ENCODE measurements around the gene DISC1.

DISC1 gene

DNA sequence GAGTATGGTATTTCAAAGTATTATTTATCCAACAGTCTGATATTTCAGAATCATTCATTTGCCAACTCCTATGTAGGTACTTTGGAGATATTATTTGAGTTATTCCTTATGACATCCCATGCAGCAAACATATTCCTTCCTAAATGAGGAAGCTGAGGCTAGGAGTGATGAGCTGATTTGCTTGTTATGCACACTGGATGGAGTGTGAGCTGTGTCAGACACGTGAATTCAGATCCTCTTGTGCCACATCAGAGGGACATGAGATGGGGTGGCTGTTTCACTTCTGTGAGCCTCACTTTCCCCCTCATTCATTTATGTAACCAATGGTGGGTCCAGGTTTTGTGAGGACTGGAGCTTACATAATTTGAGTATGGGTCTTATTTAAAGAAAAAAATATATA is 215.9 kb downstream of the DISC1 start:
- in situ Hi-C loops (cut with MboI; ENCODE audit: low sequenced_read_pairs), result no loop called here

GRCh38 chr1:231844986-231845502 is 218.5 kb downstream of the DISC1 start:
- in situ Hi-C loops (cut with MboI; ENCODE audit: low sequenced_read_pairs), result no loop called here

DNA sequence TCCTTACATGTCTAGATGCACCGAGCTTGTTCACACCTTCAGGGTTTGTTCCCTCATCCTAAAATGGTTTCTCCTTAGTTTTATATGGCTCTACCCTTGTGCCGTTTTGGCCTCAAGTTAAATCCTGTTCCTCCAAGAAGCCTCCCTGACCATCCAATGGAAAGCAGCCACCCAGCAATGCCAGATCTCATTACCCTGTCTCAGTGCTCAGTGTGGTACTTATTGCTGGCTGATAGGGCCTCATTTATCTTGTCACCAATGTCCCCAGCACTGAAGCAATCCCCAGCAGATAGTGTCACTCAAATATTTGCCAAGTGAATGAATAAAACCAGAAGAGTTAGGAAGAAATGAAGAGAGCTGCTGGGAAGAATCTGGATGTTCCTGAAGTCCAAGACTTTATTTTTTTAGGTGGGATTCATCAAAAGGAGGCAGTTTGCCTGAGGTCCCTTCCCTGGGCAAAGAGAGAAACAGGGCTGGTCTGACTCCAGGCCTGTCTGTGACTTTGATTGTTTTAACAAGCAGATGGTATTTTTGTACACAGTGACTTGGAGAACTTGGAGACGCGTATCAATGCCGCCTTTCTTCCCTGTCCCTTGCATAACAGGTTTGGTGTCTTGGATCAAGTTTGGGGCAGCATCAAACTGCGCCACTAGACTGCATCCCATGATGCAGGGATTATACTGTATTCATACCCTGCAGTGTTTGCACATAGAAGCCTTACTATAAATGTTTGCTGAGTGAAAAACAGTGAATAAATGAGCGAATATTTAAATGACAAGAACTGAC is 221.2 kb downstream of the DISC1 start:
- in situ Hi-C loops (cut with MboI; ENCODE audit: low sequenced_read_pairs), result no loop called here

GRCh38 chr1:231849981-231850380 is 223.4 kb downstream of the DISC1 start:
- in situ Hi-C loops (cut with MboI; ENCODE audit: low sequenced_read_pairs), result loop anchor here (25.0 kb wide), 2 partner anchors 787 to 1387 kb away; partner anchors contain the start of gene SIPA1L2

DNA sequence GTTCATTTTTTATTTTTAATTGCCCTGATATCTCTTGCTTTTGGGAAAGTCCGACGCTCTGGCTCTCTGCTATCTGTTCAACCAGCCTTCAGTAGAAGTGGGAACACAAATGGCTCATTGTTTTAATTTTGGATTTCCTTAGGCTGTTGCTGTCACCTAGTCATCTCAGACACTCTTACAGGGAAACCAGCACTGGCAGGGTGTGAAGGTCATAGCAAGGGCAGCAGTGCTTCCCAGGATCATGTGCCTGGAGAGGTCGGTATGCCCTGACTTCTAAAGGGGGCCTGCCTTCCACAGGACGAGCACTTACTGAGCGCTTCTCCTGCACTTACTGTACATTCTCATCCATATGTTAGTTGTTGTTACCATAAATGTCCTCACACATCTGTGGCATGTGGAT is 224.2 kb downstream of the DISC1 start:
- in situ Hi-C loops (cut with MboI; ENCODE audit: low sequenced_read_pairs), result loop anchor here (25.0 kb wide), 2 partner anchors 787 to 1387 kb away; partner anchors contain the start of gene SIPA1L2

DNA sequence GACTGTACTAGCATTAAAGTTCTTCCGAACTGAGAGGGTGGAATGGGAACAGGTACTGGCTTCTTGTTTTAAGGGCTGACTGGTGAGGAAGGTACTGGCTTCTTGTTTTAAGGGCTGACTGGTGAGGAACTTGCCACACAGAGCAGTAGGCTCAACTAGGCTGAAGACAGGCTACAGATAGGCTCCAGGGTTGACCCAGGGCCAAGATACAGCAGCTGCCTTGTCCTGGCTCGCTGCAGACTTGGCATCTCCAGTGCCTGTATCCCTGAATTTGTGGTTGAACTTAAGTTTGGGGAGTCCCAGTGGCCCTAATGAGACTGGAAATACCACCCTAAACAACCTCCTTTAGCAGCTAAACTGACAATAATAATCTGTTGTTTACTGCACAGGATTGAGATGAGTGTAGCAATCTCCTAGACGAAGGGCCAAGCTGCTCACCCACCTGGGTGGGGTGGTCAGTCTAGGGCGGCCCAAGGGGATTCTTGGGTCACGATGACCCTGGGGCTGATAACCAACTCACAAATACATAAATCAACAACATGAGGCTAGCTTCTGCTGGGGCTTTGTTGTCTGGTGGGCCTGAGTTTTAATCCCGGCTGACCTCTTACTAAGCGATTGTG is 227.1 kb downstream of the DISC1 start:
- in situ Hi-C loops (cut with MboI; ENCODE audit: low sequenced_read_pairs), result loop anchor here (25.0 kb wide), 2 partner anchors 784 to 1384 kb away; partner anchors contain the start of gene SIPA1L2

DNA sequence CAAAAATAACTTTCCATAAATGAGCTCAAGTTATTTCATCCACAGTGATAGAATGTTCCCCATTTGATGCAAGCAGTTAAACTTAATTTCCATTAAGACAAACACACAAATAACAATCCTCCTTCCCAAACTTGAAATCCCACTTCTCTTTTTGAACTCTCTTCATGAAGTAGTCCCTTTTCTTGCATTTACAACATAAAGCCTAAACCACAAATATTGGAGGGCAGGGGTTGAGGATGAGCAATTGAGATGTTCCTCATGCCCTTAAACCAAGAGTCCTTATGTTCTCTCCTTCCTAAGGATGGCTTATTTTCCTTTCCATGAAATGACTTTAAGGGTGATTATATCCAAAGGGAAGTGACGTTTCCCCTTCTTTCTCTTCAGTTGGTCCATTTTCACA is 228.8 kb downstream of the DISC1 start:
- in situ Hi-C loops (cut with MboI; ENCODE audit: low sequenced_read_pairs), result loop anchor here (25.0 kb wide), 2 partner anchors 782 to 1382 kb away; partner anchors contain the start of gene SIPA1L2

DNA sequence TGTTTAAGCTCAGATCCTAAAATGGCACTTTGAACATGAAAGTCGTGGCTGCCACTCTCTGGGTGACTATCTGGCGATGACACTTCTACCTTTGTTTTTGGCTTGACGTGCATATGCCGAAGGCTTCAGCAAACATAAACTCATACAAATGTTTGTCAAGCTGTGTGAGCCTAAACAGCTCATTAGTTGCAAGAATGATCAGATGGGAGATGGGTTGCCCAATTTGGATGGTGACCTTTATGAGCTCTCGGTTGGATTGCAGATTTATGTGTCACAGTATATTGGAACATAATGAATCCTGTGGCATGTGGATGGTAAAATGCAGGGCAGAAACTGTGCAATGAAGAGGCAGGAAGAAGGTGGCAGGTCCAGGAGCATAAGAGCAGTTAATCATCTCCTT is 229.3 kb downstream of the DISC1 start:
- in situ Hi-C loops (cut with MboI; ENCODE audit: low sequenced_read_pairs), result loop anchor here (25.0 kb wide), 2 partner anchors 781 to 1381 kb away; partner anchors contain the start of gene SIPA1L2

DNA sequence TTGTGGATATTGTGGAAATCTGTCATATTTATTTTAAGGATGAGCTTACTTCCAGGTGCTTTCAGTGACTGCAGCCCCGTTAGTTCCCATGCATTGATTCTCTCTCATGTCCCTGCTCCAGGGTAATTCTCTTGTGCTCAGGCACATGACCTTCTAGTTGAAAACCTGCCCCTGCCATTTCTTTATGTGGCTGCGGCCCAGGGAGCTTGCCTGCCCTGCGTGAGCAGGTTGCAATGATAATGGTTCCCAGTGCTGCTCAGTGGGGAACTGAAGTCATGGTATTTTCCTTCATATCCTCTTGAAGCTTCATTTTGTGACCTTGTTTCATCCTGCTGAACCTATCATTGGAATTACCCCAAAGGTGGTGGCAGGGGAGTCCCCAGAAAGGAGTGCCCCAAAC is 229.8 kb downstream of the DISC1 start:
- in situ Hi-C loops (cut with MboI; ENCODE audit: low sequenced_read_pairs), result loop anchor here (25.0 kb wide), 2 partner anchors 781 to 1381 kb away; partner anchors contain the start of gene SIPA1L2

DNA sequence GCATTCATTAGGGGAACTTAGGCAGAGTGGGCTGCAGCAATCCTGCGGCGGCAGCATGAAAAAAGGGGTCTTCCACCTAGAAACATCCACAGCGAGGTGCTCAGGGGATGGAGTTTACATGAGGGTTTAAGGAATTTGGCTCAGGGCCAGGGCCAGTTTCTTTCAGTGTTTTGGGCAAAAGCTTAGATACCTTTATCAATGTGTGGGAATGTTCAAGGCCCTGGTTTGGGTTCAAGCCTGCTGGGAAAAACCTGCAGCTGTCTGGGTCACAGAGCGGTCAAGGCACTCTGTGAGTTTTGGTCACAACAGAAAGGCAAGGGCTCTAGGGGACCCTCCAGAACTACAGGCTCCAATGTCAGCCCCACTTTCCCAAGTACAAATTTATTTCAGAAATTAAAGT is 230.3 kb downstream of the DISC1 start:
- in situ Hi-C loops (cut with MboI; ENCODE audit: low sequenced_read_pairs), result loop anchor here (25.0 kb wide), 2 partner anchors 780 to 1380 kb away; partner anchors contain the start of gene SIPA1L2

GRCh38 chr1:231857609-231858135 is 231.1 kb downstream of the DISC1 start:
- in situ Hi-C loops (cut with MboI; ENCODE audit: low sequenced_read_pairs), result loop anchor here (25.0 kb wide), 2 partner anchors 780 to 1380 kb away; partner anchors contain the start of gene SIPA1L2

GRCh38 chr1:231860221-231861088 is 233.9 kb downstream of the DISC1 start:
- in situ Hi-C loops (cut with MboI; ENCODE audit: low sequenced_read_pairs), result loop anchor here (25.0 kb wide), 2 partner anchors 777 to 1377 kb away; partner anchors contain the start of gene SIPA1L2

DNA sequence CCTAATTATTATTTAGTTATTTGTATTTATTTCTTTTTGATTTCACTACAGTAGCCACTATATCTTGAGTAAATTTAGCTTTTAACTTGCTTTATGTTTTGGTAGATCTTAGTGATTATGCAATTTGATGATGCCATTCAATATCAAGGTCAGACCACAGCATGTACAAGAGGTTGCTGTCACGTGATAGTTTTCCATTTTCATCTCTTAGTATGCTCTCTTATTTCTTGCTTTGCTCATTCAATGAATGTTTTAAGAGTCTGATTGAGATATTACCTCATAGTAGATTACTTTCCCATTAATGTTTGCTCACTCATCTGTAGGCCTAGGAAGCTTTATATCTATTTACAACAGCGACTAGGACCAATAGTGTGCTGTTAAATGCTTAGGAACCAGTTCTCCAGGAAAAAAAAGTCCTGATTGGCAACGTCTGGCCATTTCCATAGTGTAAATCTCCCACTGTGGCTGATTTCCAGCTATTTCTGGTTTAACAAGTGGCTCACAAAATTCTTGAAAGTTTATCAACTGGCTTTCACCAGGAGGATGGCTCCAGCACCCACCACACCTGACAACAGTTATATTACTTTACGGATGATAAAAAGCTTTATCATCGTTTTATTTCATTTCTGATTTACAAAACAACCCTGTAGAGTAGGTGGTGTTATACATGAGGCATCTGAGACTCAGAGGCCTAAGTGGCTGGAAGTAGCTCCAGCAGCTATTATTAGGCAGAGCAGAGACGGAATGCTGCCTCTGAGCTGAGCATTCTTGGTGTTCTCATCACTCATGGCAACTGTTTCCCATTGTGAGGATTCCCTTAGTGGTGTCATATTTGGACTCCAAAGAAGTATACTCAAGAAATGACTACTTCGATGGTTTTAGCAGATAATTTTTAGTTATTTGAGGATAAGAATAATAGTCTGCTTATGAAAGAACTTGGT is 235.2 kb downstream of the DISC1 start:
- in situ Hi-C loops (cut with MboI; ENCODE audit: low sequenced_read_pairs), result loop anchor here (25.0 kb wide), 2 partner anchors 775 to 1375 kb away; partner anchors contain the start of gene SIPA1L2

DNA sequence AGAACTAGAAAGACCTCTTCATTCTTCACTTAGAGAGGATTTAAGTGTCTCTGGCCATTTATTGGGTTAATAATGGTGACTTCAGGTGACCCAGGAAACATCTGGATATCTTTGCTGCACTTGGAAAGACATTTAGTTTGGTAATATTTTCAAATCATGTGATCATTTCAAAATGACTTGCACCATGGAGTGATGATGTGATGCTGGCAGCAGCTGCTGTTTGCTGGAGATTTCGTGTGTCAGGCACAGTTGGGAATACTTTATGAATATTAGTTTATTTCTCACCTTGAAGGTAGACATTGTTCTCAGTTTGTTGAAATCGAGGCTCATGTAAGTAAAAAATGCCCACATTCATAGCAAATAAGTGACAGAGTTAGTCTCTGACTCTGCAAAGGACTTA is 236.0 kb downstream of the DISC1 start:
- in situ Hi-C loops (cut with MboI; ENCODE audit: low sequenced_read_pairs), result loop anchor here (25.0 kb wide), 2 partner anchors 775 to 1375 kb away; partner anchors contain the start of gene SIPA1L2

GRCh38 chr1:231865331-231865730 is 238.7 kb downstream of the DISC1 start:
- in situ Hi-C loops (cut with MboI; ENCODE audit: low sequenced_read_pairs), result loop anchor here (25.0 kb wide), 2 partner anchors 772 to 1372 kb away; partner anchors contain the start of gene SIPA1L2

DNA sequence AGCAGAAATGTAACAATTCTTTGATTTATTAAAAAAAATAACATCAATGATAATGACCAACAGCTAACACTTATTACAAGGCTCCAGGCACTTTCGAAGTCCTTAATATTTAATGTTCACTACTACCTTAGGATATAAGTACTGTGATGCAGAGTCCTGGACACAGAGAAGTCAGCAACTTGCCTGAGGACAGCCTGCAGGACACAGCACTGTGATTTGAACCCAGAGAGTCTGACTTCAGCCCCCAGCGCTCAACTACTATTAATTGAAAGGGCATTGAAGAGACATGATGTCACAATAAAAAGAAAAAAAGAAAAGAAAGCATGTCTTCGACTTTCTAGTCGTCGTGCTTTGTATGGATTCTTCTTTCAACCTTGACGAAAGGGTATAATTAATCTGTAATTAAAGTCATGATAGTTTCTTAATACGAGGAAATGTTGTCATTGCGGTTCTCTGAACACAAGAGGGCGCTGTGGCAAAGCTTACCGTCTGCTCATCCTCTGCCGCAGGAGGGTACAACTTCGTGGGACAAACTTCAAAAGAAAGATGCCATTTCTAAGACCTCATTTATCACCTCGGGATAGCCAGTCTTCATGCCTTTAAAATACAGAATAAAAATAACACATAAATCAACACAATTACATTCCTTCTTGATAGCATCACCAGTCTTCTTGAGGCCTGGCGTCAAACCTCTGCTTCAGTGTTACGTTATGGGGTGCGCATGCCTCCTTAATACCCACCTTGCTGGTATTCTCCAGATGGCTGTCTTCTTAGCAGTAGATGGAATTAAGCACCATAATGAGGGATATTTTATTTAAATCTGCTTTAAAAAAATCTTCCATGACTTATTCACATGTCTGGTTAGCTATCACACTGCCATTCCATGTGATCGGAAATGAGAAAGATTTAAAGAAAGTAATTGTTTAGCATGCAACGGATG is 240.1 kb downstream of the DISC1 start:
- in situ Hi-C loops (cut with MboI; ENCODE audit: low sequenced_read_pairs), result loop anchor here (25.0 kb wide), 2 partner anchors 771 to 1371 kb away; partner anchors contain the start of gene SIPA1L2

DNA sequence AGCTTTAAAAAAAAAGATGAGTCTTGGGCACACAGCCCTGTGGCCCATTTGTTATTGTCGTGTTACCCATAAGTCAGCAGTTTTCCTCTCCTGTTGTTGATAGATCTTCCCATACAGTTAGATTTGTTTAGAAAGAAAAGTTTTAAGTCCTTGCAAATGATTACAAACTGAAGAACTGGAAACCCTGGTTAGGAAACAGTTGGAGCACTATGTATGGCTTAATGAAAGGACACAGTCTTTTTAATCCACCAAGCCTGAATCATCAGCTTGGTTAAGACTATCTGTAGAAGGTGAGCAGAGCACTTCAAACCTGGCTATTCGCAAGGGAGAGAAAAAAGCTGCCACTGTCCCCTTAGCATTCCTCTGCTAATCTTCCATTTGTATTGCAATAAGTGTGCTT is 241.0 kb downstream of the DISC1 start:
- in situ Hi-C loops (cut with MboI; ENCODE audit: low sequenced_read_pairs), result loop anchor here (25.0 kb wide), 2 partner anchors 770 to 1370 kb away; partner anchors contain the start of gene SIPA1L2

All from HL-60/S4 treated with retinoic acid at 250 ng/mL for 4 days and 3 days (cell line).